Measurements from ENCODE around the gene SSX5.
"Not testable (repeated sequence)": the region's sequence is repeated elsewhere in the genome, so short reads cannot be mapped to it uniquely, and the experiment has no call there.

Gene SSX5, protein sequence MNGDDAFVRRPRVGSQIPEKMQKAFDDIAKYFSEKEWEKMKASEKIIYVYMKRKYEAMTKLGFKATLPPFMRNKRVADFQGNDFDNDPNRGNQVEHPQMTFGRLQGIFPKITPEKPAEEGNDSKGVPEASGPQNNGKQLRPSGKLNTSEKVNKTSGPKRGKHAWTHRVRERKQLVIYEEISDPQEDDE

GRCh38 chrX:48196745-48197201 is at the start of gene SSX5:
Gene SSX5, minus strand, starts transcription at chrX:48196795. Its CDS starts 1,437 bp downstream, at chrX:48195358.
- no peak for DNase-seq

DNA sequence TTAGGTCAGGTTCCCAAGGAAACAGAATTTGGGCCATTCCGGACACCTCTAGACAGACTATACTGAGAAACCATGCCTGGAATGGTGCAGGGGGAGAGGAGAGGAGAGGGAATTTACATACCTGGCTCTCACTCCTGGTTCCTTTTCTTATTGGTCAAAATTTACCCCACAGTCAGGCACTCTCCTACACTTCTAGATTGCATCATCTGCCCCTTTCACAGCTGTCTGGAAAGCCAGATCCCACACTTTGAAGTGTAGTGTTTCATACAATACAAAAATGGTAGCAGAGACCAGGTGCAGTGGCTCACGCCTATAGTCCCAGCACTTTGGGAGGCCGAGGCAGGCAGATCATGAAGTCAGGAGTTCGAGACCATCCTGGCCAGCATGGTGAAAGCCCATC is 27.6 kb upstream of the SSX5 start:
- DNase-seq, result not testable (repeated sequence)

GRCh38 chrX:48214341-48214740 is 17.7 kb upstream of the SSX5 start:
- not testable (repeated sequence) for DNase-seq

GRCh38 chrX:48190024-48190423 is 6.6 kb downstream of the SSX5 start:
- DNase-seq, result not testable (repeated sequence)

- not testable (repeated sequence) for DNase-seq
Measured at GRCh38 chrX:48181882-48182281, 14.7 kb downstream of the SSX5 start.

- no peak for DNase-seq
Measured at GRCh38 chrX:48180811-48181210, 15.8 kb downstream of the SSX5 start.

- DNase-seq, result no peak
Measured at GRCh38 chrX:48179691-48180090, 16.9 kb downstream of the SSX5 start.

DNA sequence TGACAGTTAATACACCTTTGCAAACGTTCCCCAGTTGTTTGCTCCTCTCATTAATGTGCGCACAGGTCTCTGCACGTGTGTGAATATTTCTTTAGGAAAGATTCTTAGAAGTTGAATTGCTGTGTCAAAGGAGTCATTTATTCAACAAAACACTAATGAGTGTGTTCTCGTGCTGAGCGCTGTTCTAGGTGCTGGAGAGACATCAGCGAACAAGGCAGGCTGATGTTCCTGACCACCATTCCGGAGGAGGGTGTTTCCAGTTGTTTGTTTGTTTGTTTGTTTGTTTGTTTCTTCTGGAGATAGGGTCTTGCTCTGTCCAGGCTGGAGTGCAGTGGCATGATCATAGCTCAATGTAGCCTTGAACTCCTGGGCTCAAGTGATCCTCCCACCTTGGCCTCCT is 30.3 kb downstream of the SSX5 start:
- not testable (repeated sequence) for DNase-seq

DNA sequence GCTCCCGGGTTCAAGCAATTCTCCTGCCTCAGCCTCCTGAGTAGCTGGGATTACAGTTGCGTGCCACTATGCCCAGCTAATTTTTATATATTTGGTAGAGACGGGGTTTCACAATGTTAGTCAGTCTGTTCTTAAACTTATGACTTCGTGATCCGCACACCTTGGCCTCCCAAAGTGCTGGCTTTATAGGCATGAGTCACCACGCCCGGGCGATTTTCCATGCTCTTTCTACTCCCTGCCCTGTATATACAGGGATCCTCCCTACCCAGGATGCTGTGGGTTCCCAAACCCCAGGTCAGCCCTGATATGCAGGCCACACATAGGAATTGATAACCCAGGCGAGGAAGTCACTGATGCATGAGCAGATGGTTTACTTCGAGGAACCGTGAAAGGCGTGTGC is 31.4 kb downstream of the SSX5 start:
- DNase-seq, result no peak

GRCh38 chrX:48156014-48156413 is 40.6 kb downstream of the SSX5 start:
- no peak for DNase-seq

DNA sequence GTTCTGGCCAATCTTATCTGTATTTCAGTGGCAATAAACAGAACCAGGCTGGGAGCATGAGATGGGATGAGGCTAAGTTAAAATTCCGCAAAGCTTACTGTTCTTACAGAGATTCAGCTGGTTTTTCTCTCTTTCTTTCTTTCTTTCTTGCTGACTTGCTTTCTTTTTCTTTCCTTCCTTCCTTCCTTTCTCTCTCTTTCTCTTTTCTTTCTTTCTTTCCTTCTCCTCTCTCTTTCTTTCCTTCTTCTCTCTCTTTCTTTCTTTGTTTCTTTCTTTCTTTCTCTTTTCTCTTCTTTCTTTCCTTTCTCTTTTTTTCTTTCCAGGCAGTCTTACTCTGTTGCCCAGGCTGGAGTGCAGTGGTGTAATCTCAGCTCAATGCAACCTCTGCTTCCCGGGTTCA is 41.8 kb downstream of the SSX5 start:
- no peak for DNase-seq

DNA sequence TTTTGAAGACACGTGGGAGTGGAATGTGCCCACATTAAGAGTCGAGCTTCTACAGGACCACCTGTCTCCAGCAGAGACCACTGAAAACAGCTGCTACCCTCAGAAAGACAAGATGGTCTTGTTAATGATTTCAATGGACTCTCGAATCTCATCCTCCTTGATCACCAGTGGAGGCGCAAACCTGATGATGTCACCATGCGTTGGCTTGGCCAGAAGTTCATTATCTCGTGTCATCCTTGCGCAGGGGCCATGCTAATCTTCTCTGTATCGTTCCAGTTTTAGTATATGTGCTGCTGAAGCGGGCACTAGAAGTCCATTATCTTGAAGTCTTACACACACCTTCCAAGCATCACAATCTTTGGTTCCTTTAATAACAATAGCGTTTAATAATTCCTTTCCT is 42.8 kb downstream of the SSX5 start:
- DNase-seq, result no peak

- DNase-seq, result not testable (repeated sequence)
Measured at GRCh38 chrX:48142697-48143096, 53.9 kb downstream of the SSX5 start.

DNA sequence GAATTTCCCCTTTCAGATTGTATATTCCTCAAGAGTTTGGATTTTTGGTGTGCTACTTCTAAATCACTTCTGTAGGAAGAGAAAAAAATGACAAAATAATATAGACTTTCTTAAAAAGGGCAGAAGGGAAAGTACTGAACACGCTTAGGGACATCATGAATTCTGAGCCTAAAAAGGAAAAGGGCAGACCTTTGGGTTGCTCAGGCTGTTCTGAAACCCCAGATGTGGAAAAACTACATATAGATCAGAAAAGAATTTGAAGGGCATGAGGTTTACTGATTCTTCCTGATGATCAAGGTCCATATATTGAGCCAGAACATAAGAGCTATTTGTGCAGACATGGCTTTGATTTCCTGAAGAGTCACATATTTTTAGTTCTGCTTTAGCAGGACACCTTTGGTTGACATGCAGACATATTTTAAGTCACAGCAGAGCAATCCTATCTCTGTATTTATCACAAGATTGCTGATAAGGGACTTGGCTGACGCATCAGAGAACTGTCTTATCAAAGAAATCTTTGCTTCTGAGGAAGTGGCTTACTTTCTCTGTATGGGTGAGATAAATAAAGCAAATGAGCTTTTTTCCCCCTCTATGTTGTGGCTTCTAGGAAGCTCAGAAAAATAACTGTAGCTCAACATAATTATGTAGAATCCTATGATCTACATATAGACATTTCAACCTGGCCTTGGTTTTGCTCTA is 54.6 kb downstream of the SSX5 start:
- DNase-seq, result not testable (repeated sequence)

DNA sequence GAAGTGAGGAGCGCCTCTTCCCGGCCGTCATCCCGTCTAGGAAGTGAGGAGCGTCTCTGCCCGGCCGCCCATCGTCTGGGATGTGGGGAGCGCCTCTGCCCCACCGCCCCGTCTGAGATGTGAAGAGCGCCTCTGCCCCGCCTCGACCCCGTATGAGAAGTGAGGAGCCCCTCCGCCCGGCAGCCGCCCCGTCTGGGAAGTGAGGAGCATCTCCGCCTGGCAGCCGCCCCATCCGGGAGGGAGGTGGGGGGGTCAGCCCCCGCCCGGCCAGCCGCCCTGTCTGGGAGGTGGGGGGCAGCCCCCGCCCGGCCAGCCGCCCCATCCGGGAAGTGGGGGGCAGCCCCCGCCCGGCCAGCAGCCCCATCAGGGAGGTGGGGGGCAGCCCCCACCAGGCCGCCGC is 57.5 kb downstream of the SSX5 start:
- not testable (repeated sequence) for DNase-seq

Data from NCI-H2029 (cell line).